HUES6 (cell line): ENCODE results near the gene NEURL1.
"Not testable (repeated sequence)": the region's sequence is repeated elsewhere in the genome, so short reads cannot be mapped to it uniquely, and the experiment has no call there.

ENCODE experiments used
- H3K27ac ChIP-seq: 2 replicates; pipeline ENCODE4 v1.7.0; 2013; ENCODE audit warnings: low read depth, mild to moderate bottlenecking, low read length, inconsistent platforms
- H3K27me3 ChIP-seq: 2 replicates; pipeline ENCODE4 v1.6.1; 2013; ENCODE audit warnings: low read length; ENCODE audit not compliant: control insufficient read depth, insufficient read depth
- H3K36me3 ChIP-seq: 2 replicates; pipeline ENCODE4 v1.6.1; 2013; ENCODE audit warnings: low read length; ENCODE audit not compliant: control insufficient read depth, insufficient read depth
- H3K4me1 ChIP-seq: 2 replicates; pipeline ENCODE4 v1.6.1; 2013; ENCODE audit warnings: low read length; ENCODE audit not compliant: control insufficient read depth, insufficient read depth
- H3K4me3 ChIP-seq: 2 replicates; pipeline ENCODE4 v1.5.1; 2013; ENCODE audit warnings: low read depth, low read length
- H3K9ac ChIP-seq: one replicate; pipeline ENCODE4 v1.6.1; 2013; ENCODE audit warnings: mild to moderate bottlenecking, low read length
- H3K9me3 ChIP-seq: 2 replicates; pipeline ENCODE4 v1.6.1; 2013; ENCODE audit warnings: low read depth, low read length; ENCODE audit not compliant: control insufficient read depth, insufficient read depth

NEURL1 gene

DNA sequence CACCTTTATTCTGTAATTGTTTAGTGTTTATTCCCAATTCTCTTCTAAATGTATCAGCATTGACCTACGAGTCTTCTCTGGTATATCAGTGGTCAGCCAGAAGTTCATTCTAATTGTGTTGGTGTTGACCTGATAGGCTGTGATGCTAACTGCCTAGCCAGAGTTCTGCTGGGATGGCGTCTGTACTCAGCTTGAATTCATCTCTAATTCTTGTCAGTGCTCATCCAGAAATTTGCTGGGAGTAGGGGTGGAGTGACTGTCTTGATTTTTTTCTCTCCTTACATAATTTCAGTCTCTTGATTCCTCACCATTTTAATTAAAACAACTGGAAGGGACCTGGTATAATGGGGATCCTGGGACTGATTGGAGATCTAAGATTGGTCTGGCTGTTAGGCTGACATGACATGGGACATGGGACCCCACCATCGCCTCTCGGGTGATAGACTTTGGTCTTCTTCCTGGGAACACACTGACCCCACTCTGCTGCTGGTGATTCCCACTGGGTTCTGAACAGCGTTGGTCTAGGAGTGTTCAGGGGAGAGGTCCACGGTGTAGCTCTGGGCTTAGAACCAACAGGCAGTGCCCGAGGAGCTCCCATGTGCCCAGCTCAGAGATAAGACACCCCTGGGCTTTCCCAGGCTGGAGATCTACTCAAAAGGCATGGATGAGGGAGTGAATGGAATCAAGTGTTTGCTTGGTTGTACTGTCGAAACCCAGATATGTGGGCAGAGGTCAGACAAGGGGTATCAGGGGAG, 3.8 kb downstream of the NEURL1 start:
- Histone ChIP-seq H3K36me3 (no peaks in the 10 kb centered on the region), H3K9me3 (no peaks in the 10 kb centered on the region), H3K9ac (no peak overlapping the region), H3K4me3 (no peak overlapping the region), H3K27ac (no peak overlapping the region), H3K27me3 (peaks cover 36% of the 10 kb centered on the region), H3K4me1 (peaks cover 22% of the 10 kb centered on the region)

DNA sequence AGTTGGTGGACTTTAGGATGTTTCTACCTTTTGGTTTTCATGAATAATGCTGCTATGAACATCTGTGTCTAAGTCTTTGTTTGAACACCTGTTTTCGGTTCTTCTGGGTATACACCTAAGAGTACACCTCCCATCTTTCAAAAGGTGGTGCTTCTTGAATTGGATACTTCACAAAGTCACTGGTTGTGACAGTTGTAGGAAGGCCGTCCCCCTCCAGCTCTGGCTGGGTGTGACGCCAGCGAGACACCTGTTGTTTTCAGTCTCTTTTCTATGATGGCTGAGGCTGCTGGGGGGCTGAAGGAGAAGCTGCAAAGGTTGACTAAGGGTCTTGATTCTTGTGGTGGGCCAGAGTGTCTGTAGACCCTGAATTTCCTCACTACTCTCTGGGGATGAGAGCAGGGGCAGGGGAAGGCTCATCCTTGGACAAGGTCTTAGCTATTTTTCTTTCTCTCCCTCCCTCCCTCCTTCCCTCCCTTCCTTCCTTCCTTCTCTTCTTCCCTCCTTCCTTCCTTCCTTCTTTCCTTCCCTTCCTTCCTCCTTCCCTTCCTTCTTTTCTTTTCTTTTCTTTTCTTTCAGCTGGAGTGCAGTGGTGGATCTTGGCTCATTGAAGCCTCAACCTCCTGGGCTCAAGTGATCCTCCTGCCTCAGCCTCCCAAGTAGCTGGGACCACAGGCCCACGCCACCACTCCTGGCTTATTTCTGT, 5.6 kb downstream of the NEURL1 start:
- Histone ChIP-seq H3K27ac (no peak overlapping the region), H3K4me1 (peaks cover 20% of the 10 kb centered on the region), H3K27me3 (peaks cover 20% of the 10 kb centered on the region), H3K9me3 (no peaks in the 10 kb centered on the region), H3K36me3 (no peaks in the 10 kb centered on the region), H3K4me3 (no peak overlapping the region), H3K9ac (no peak overlapping the region)

DNA sequence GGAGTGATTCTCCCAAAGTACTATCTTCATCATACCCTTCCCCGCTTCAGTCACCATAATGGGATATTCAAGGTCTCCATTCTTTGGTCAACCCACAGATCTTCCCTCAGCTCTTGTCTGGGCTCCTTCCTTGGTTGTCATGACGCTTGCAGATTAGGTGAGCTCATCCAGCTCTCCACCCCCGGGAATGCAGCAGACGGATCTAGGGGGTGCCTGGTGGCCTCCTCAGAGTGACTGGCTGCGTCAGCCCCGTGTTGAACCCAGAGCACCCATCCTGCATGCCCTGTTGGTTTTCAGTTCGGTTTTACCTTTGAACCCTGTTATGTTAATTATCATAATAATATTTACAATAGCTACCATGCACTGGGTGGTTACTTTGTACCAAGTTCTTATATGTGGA, 6.4 kb downstream of the NEURL1 start:
- H3K27ac ChIP-seq = no peak overlapping the region
- H3K4me3 ChIP-seq = no peak overlapping the region
- H3K9ac ChIP-seq = no peak overlapping the region
- peaks cover 24% of the 10 kb centered on the region for H3K4me1 ChIP-seq
- peaks cover 12% of the 10 kb centered on the region for H3K27me3 ChIP-seq
- no peaks in the 10 kb centered on the region for H3K9me3 ChIP-seq
- no peaks in the 10 kb centered on the region for H3K36me3 ChIP-seq

DNA sequence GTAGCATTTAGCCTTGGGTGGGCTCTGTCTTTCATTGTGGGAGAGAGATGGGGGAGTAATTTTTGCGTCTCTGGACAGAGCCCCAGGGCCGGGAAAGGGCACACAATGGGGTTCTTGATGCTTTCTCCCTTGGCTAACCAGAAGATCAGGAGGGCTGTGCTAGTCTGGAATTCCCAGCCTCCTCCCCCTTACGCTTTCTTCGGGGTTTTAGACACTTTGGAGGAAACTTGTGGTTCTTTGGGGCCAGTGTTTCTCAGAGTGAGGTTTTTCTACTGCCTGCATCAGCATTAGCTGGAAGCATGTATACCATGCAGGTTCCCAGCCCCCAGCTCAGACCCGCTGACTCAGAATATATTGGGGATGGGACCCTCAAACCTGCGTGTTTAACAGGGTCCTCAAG, 7.0 kb downstream of the NEURL1 start:
- Histone ChIP-seq H3K4me1 (peaks cover 24% of the 10 kb centered on the region), H3K4me3 (no peak overlapping the region), H3K9ac (no peak overlapping the region), H3K27ac (no peak overlapping the region), H3K9me3 (no peaks in the 10 kb centered on the region), H3K27me3 (peaks cover 6% of the 10 kb centered on the region), H3K36me3 (no peaks in the 10 kb centered on the region)

DNA sequence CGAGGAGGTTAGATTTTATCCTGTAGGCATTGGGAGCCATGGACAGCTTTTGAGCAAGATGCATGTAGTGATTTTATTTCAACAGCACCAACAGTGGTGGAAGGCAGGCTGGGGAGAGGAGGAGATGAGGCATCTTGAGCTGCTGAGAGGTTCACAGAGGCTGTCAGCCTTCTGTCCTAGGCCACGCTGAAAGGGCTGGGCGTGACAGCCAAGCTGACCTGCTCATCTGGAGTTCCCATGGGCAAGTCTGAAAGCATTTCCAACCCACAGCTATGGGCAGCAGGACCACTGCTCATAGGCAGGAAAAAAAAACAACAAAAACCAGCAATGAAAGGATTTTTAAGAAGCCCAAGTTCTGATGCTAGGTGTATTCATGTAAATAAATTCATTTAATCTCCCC, 7.7 kb downstream of the NEURL1 start:
- peaks cover 24% of the 10 kb centered on the region for H3K4me1 ChIP-seq
- no peaks in the 10 kb centered on the region for H3K36me3 ChIP-seq
- no peaks in the 10 kb centered on the region; the same call in 1 of the 2 replicates for H3K27me3 ChIP-seq
- H3K9ac ChIP-seq = no peak overlapping the region
- H3K4me3 ChIP-seq = no peak overlapping the region
- no peak overlapping the region for H3K27ac ChIP-seq
- H3K9me3 ChIP-seq = no peaks in the 10 kb centered on the region

DNA sequence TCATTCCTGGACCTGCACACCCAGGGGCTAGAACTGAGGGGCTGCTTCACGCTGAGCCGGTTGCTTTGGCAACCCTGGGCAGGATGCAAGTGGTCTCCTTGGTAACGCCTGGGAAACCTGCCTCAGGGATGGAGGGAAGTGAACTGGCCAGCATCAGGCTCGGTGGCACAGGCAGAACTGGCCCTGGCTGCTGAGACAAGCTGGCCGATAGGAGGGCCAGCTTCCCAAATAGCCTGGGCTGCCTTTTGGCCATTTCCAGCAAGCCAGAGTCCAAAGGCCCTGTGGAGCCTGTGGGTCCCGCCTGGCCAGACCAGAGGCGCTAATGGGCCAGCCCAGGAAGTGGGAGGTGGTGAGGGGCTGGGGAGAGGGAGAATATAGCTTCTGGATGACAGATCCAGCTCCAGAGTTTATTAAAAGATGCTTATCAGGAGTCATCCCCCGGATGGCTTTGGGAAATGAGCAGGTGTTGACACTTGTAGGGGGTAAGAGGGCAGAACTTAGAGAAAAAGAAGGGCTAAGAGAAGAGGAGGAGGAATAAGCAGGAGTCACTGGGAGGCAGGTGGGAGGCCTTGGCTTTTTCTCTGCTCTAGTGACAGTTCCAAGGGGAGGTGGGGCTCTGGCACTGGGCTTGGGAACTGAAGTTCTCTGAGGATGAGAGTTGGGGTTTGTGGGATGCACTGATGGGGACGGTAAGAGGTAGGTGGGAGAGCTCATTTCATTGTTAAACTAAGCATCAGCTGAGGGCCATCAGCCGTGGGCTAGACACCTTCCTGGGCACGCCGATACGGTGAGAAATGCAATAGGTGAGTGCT, 9.6 kb downstream of the NEURL1 start:
- H3K4me3 ChIP-seq = no peak overlapping the region
- H3K4me1 ChIP-seq = peaks cover 35% of the 10 kb centered on the region
- H3K9ac ChIP-seq = no peak overlapping the region
- no peaks in the 10 kb centered on the region for H3K36me3 ChIP-seq
- no peak overlapping the region; the same call in 1 of the 2 replicates for H3K27ac ChIP-seq
- no peaks in the 10 kb centered on the region for H3K9me3 ChIP-seq
- no peaks in the 10 kb centered on the region for H3K27me3 ChIP-seq

DNA sequence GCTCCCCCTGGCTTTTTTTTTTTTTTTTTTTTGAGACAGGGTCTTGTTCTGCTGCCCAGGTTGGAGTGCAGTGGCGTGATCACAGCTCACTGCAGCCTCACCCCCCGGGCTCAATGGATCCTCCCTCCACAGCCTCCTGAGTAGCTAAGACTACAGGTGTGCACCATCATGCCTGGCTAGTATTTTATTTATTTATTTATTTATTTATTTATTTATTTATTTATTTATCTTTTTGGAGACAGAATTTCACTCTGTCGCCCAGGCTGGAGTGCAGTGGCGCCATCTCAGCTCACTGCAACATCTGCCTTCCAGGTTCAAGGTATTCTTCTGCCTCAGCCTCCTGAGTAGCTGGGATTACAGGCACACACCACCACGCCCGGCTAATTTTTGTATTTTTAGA, 10.3 kb downstream of the NEURL1 start:
- H3K9me3 ChIP-seq, H3K36me3 ChIP-seq, H3K27ac ChIP-seq, H3K4me3 ChIP-seq, H3K27me3 ChIP-seq, H3K9ac ChIP-seq: not testable (repeated sequence)
- H3K4me1 ChIP-seq = peaks cover 40% of the 10 kb centered on the region

DNA sequence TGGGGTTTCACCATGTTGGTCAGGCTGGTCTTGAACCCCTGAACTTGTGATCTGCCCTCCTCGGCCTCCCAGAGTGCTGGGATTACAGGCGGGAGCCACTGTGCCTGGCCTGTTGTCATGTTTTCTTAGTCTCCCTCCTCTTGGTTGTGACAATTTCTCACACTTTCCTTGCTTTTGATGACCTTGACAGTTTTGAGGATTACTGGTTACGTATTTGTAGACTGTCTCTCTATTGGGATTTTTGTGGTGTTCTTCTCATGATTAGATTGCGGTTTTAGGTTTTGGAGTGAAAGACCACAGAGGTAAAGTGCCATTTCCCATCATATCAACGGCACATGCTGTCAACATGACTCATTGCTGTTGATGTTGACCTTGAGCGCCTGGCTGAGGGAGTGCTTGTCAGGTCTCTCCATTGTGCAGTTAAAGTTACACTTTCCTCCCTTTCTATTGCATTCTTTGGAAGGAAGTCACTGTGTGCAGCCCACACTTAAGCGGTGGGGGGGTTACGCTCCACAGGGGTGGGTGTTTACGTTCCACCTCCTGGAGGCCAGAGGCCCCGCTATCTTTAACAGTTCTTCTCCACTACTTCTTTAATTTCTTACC, 10.8 kb downstream of the NEURL1 start:
- H3K4me1 ChIP-seq = peaks cover 40% of the 10 kb centered on the region
- no peak overlapping the region for H3K9ac ChIP-seq
- H3K36me3 ChIP-seq = no peaks in the 10 kb centered on the region
- no peaks in the 10 kb centered on the region for H3K9me3 ChIP-seq
- no peak overlapping the region for H3K4me3 ChIP-seq
- H3K27me3 ChIP-seq = no peaks in the 10 kb centered on the region
- no peak overlapping the region for H3K27ac ChIP-seq

DNA sequence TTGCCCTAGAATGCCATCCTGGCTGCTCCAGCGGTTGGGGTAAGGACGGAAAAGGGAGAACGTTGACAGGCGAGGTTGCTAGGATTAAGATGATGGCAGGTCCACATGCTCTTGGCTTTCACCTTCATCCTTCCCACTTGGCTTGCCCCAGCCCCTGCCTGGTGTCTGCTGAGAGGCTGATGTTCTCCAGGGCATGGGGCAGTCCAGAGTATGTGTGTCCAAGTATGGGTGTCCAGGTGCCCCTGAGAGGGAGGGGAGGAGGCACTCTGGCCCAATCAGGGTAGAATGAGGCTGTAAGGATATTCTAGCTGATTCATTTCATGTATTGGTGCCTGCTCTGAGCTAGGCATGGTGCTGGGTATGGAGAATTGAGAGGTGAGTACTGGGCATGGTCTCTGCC, 12.6 kb downstream of the NEURL1 start:
- H3K27ac ChIP-seq = no peak overlapping the region
- peaks cover 29% of the 10 kb centered on the region; the same call in 1 of the 2 replicates for H3K4me1 ChIP-seq
- H3K36me3 ChIP-seq = no peaks in the 10 kb centered on the region
- no peak overlapping the region for H3K9ac ChIP-seq
- no peaks in the 10 kb centered on the region for H3K9me3 ChIP-seq
- H3K27me3 ChIP-seq = no peaks in the 10 kb centered on the region
- H3K4me3 ChIP-seq = no peak overlapping the region

DNA sequence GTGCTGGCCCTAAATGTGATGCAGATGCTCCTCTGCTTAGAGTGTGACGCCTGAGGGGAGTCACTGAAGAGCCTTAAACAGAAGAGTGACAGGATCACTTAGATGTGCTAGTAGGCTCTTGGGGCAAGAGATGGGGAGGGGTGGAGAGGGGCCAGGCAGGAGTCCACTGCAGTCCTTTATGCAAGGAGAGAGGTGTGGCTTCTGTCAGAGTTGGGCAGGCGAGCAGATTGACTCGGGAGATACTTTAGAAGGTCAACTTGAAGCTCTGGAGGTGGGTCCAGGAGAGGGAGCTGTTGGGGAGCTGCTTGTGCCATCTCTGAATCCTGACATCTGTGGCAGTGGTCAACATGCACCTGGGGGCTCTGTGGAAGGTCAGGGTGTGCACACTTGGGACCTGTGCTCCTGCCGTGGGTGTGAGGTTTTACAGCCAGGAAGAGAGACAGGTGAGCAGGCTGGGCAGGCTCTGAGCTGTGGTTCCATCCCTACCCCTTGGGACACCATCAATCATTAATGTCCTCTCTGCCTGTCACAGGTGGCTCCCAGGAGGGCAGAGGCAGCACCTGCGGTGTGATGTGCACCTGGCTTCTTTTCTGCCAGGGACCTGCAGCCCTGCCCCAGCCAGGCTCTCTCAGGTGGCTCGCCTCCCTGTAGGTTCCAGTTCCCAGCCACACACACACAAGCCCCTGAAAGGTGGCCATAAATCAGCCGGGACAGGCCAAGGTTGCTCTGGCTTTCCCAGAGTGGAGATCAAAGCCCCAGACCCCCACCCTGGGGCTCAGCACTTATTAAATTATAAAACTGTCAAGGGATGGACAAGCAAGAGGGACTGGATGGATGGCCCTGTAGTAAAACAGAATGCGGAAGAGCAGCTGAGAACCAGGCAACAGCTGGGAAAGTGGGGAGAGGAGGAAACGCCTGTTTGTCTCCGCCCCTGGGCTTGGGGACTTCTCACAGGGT, 14.0 kb downstream of the NEURL1 start:
- peaks cover 34% of the 10 kb centered on the region; the same call in 1 of the 2 replicates for H3K4me1 ChIP-seq
- no peaks in the 10 kb centered on the region for H3K27me3 ChIP-seq
- no peaks in the 10 kb centered on the region for H3K36me3 ChIP-seq
- H3K9ac ChIP-seq = no peak overlapping the region
- no peaks in the 10 kb centered on the region for H3K9me3 ChIP-seq
- no peak overlapping the region for H3K27ac ChIP-seq
- H3K4me3 ChIP-seq = no peak overlapping the region
